B cell (primary cell): ENCODE results near the gene STRN. TPM values are rescaled to one million over a fixed set of nuclear protein-coding genes. Genes with fewer than 3 reads are reported as not detected.

ENCODE experiments used
- ATAC-seq: fragments of 200-7000 bp; cut with Tn5 transposase; one replicate; pipeline ENCODE4 v1.10.0; 2021; ENCODE audit warnings: low read depth, mild to moderate bottlenecking, moderate number of reproducible peaks, moderate library complexity
- CTCF ChIA-PET: fragments of 350-600 bp; sonication (Branson Sonifier 250); formaldehyde crosslinking; loops from one replicate; lab custom pipeline; 2021; ENCODE audit warnings: antibody characterized with exemption, inconsistent platforms; lab: Charles Lee
- POLR2A ChIA-PET: fragments of 350-600 bp; sonication (Branson Sonifier 250); formaldehyde crosslinking; loops from one replicate; lab custom pipeline; 2021; ENCODE audit warnings: antibody characterized with exemption; lab: Charles Lee
- DNase-seq: peaks from one replicate; pipeline ENCODE4 v3.0.0; 2013
- H2AFZ ChIP-seq: 2 replicates; pipeline ENCODE4 v1.6.1; 2012; ENCODE audit warnings: mild to moderate bottlenecking, low read depth, low read length; ENCODE audit not compliant: insufficient read depth, poor library complexity, severe bottlenecking
- H3K27ac ChIP-seq, 2 donors: 1 replicate in 1 of 2; 2 replicates in 1 of 2; pipeline ENCODE4 v1.5.1; 2012 to 2013; ENCODE audit warnings: low read length in 2 of 2, mild to moderate bottlenecking in 2 of 2, moderate library complexity in 1 of 2
- H3K27me3 ChIP-seq, 4 experiments: fragments of 200-600 bp in 1 of 4; sonication (generic) in 1 of 4; replicated peaks in 1 of 4; 1 replicate in 2 of 4; 2 replicates in 2 of 4; pipeline versions ENCODE4 v1.6.1 to v1.7.0; 2013 to 2016; ENCODE audit warnings: low read length in 3 of 4, mild to moderate bottlenecking in 2 of 4, mixed read lengths in 1 of 4, moderate library complexity in 1 of 4; ENCODE audit not compliant: insufficient read depth in 4 of 4, control insufficient read depth in 3 of 4; ENCODE audit errors: control extremely low read depth in 1 of 4
- H3K36me3 ChIP-seq, 2 experiments: replicated peaks in 1 of 2; 1 replicate in 1 of 2; 2 replicates in 1 of 2; pipeline versions ENCODE4 v1.6.1 to v1.7.1; 2013; ENCODE audit warnings: low read length in 1 of 2; ENCODE audit not compliant: insufficient read depth in 2 of 2, control insufficient read depth in 1 of 2; ENCODE audit errors: control extremely low read depth in 1 of 2, extremely low read depth in 1 of 2
- H3K4me1 ChIP-seq, 2 donors: fragments of 200-600 bp in 1 of 2; sonication (generic) in 1 of 2; 1 replicate in 1 of 2; 2 replicates in 1 of 2; pipeline versions ENCODE4 v1.5.1 to v1.6.1; 2013 to 2017; ENCODE audit warnings: low read length in 2 of 2; ENCODE audit not compliant: control insufficient read depth in 2 of 2, insufficient read depth in 2 of 2
- H3K4me2 ChIP-seq: replicated peaks from 2 replicates; pipeline ENCODE3; 2012; ENCODE audit warnings: mild to moderate bottlenecking, low read depth, low read length; ENCODE audit not compliant: poor library complexity, severe bottlenecking
- H3K4me3 ChIP-seq, 5 experiments: fragments of 200-600 bp in 1 of 5; sonication (generic) in 1 of 5; 1 replicate in 3 of 5; 2 replicates in 2 of 5; pipeline versions ENCODE4 v1.5.1 to v1.7.0; 2011 to 2016; ENCODE audit warnings: low read length in 4 of 5, mild to moderate bottlenecking in 4 of 5, low read depth in 2 of 5, control low read depth in 1 of 5, moderate library complexity in 1 of 5; ENCODE audit not compliant: insufficient read depth in 1 of 5; ENCODE audit errors: control extremely low read depth in 1 of 5, extremely low read depth in 1 of 5
- H3K79me2 ChIP-seq: fragments of 200-600 bp; sonication (generic); one replicate; pipeline ENCODE4 v1.6.0; 2016; ENCODE audit warnings: low read length; ENCODE audit not compliant: control insufficient read depth, insufficient read depth
- H3K9ac ChIP-seq: fragments of 200-600 bp; sonication (generic); 2 replicates; pipeline ENCODE4 v1.6.1; 2017; ENCODE audit warnings: mild to moderate bottlenecking, low read length, moderate library complexity
- H3K9me3 ChIP-seq, 3 donors: one replicate each; pipeline versions ENCODE4 v1.6.1 to v1.7.1; 2013; ENCODE audit warnings: low read length in 2 of 3; ENCODE audit not compliant: control insufficient read depth in 2 of 3, insufficient read depth in 1 of 3; ENCODE audit errors: control extremely low read depth in 1 of 3
- H4K20me1 ChIP-seq: 2 replicates; pipeline ENCODE4 v1.6.0; 2012; ENCODE audit warnings: mild to moderate bottlenecking, low read length; ENCODE audit not compliant: insufficient read depth, control insufficient read depth, poor library complexity, severe bottlenecking
- H3K27ac Mint-ChIP-seq: one replicate; pipeline ENCODE4 v1.8.0; 2021; ENCODE audit warnings: mixed read lengths
- H3K27me3 Mint-ChIP-seq: one replicate; pipeline ENCODE4 v1.8.0; 2021; ENCODE audit warnings: mixed read lengths
- H3K4me1 Mint-ChIP-seq: one replicate; pipeline ENCODE4 v1.8.0; 2021; ENCODE audit warnings: mixed read lengths
- H3K4me3 Mint-ChIP-seq: one replicate; pipeline ENCODE4 v1.8.0; 2021; ENCODE audit warnings: mixed read lengths
- H3K9me3 Mint-ChIP-seq: one replicate; pipeline ENCODE4 v1.8.0; 2022; ENCODE audit warnings: mixed read lengths; ENCODE audit not compliant: insufficient read depth
- CTCF ChIP-seq: fragments of 200-600 bp; IDR thresholded peaks from one replicate; pipeline ENCODE4 v1.8.0; 2022; ENCODE audit warnings: antibody characterized with exemption, mild to moderate bottlenecking
- EZH2 ChIP-seq: IDR thresholded peaks from 2 replicates; pipeline ENCODE4 v1.6.1; 2012; ENCODE audit warnings: borderline replicate concordance, low read depth, mild to moderate bottlenecking, moderate library complexity, low read length; ENCODE audit not compliant: insufficient read depth, poor library complexity, severe bottlenecking
- WGBS: methylation state at CpG from one replicate; pipeline ENCODE4 v1.1.5; 2013; ENCODE audit warnings: missing lambda C conversion rate; ENCODE audit not compliant: insufficient coverage; 5-methylcytosine and 5-hydroxymethylcytosine counted together
- intact Hi-C: fragments of 100-400 bp; cut with micrococcal nuclease; formaldehyde crosslinking; loops from one replicate; pipeline ENCODE4 v1.10.0; 2022
- polyA plus RNA-seq: library from polyadenylated mRNA; depleted of rRNA; stranded (reverse); fragments of >200 nt; gene quantifications from 2 replicates; pipeline ENCODE4 v1.2.3, GENCODE V29; 2012
- total RNA-seq, 2 donors: library from RNA; stranded (reverse); fragments of 120-200 nt in 1 of 2; gene quantifications; 1 replicate in 1 of 2; 2 replicates in 1 of 2; pipeline versions ENCODE4 v1.2.3 to v1.2.4, GENCODE V29; 2013 to 2022

STRN gene
- total and polyA plus RNA-seq, 2 donors (not counting 1 experiment from before 2014, with no cell fraction given) = 5.8 to 38.6 TPM

GRCh38 chr2:36843838-36844237 is 122.5 kb downstream of the STRN start:
- Histone ChIP-seq H3K79me2 (no peaks in the 10 kb centered on the region), H3K27me3 (no peaks in the 10 kb centered on the region), H4K20me1 (no peaks in the 10 kb centered on the region), H2AFZ (no peak overlapping the region), H3K9ac (no peak overlapping the region), H3K4me1 (no peaks in the 10 kb centered on the region), H3K4me2 (no peak overlapping the region), H3K36me3 (peaks cover 10 to 18% of the 10 kb centered on the region in 2 experiments), H3K27ac (no peak overlapping the region), H3K4me3 (no peak overlapping the region), H3K9me3 (no peaks in the 10 kb centered on the region)
- Mint-ChIP-seq H3K4me3 (no peak overlapping the region), H3K4me1 (no peaks in the 10 kb centered on the region), H3K9me3 (no peaks in the 10 kb centered on the region), H3K27ac (no peak overlapping the region), H3K27me3 (no peaks in the 10 kb centered on the region)
- DNase-seq (no peak), ATAC-seq (no peak)
- intact Hi-C loops = no loop called here
- CTCF ChIA-PET = no interaction called here
- POLR2A ChIA-PET = no interaction called here
- TF ChIP-seq CTCF (no peak), EZH2 (no peak)

GRCh38 chr2:36839976-36840617 is 126.2 kb downstream of the STRN start:
- H3K4me1 Mint-ChIP-seq = no peaks in the 10 kb centered on the region
- H3K9me3 Mint-ChIP-seq = no peaks in the 10 kb centered on the region
- Histone ChIP-seq H3K4me2 (no peak overlapping the region), H3K36me3 (no peaks in the 10 kb centered on the region), H3K9me3 (no peaks in the 10 kb centered on the region), H3K9ac (no peak overlapping the region), H3K4me1 (no peaks in the 10 kb centered on the region), H4K20me1 (no peaks in the 10 kb centered on the region), H3K79me2 (no peaks in the 10 kb centered on the region), H2AFZ (no peak overlapping the region), H3K27ac (no peak overlapping the region), H3K27me3 (no peaks in the 10 kb centered on the region), H3K4me3 (no peak overlapping the region)
- ATAC-seq (no peak), DNase-seq (no peak)
- CTCF ChIA-PET = interaction anchor here (0.7 kb wide), 1 partner anchor 559 kb away, joined by 3 read pairs; no protein-coding TSS in a partner anchor
- no peaks in the 10 kb centered on the region for H3K27me3 Mint-ChIP-seq
- POLR2A ChIA-PET = no interaction called here
- TF ChIP-seq EZH2 (no peak), CTCF (no peak)
- H3K27ac Mint-ChIP-seq = no peak overlapping the region
- WGBS = 93% methylated on average over 2 of the region's 4 CpGs
- no peak overlapping the region for H3K4me3 Mint-ChIP-seq
- intact Hi-C loops = no loop called here
